ENCODE measurements around the gene PLCG2.

DNA sequence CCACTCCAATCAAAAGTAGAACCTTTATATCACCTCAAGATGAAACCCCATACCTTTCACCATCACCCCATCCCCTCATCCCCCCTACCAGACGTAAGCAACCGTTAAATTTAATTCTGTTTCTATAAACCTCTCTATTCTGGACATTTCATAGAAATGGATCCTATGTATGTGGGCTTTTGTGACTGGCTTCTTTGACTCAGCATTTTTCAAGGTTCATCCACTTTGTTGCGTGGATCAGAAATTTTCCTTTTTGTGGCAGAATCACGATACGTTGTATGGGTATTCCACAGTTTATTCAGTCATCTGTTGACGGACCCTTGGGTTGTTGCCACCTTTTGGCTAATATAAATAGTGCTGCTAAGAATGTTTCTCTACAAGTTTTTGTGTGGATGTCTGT is 8.6 kb downstream of the PLCG2 start:
- TF ChIP-seq, protein P1, sequence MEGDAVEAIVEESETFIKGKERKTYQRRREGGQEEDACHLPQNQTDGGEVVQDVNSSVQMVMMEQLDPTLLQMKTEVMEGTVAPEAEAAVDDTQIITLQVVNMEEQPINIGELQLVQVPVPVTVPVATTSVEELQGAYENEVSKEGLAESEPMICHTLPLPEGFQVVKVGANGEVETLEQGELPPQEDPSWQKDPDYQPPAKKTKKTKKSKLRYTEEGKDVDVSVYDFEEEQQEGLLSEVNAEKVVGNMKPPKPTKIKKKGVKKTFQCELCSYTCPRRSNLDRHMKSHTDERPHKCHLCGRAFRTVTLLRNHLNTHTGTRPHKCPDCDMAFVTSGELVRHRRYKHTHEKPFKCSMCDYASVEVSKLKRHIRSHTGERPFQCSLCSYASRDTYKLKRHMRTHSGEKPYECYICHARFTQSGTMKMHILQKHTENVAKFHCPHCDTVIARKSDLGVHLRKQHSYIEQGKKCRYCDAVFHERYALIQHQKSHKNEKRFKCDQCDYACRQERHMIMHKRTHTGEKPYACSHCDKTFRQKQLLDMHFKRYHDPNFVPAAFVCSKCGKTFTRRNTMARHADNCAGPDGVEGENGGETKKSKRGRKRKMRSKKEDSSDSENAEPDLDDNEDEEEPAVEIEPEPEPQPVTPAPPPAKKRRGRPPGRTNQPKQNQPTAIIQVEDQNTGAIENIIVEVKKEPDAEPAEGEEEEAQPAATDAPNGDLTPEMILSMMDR (IDR thresholded peaks at IDR 0.05; ENCODE audit: borderline replicate concordance, extremely low read depth, low read length, poor library complexity, severe bottlenecking): no peak
- TF ChIP-seq EZH2 (IDR thresholded peaks at IDR 0.05; ENCODE audit: borderline replicate concordance, low read depth, low read length, severe bottlenecking): no peak

Measured in DND-41 (cell line).